HEK293T (cell line): Measurements from ENCODE around the gene ADD1.

Experiments
- CTCF ChIA-PET: fragments of 350-600 bp; formaldehyde crosslinking; extraction: SDS; loops from one replicate; lab custom pipeline; 2021; ENCODE audit warnings: antibody characterized with exemption, inconsistent platforms; lab: Yijun Ruan, JAX
- POLR2A ChIA-PET: fragments of 350-600 bp; formaldehyde crosslinking; extraction: SDS; loops from one replicate; lab custom pipeline; 2020; ENCODE audit warnings: antibody characterized with exemption, inconsistent platforms; lab: Yijun Ruan, JAX
- DNase-seq: peaks from one replicate; pipeline ENCODE4 v3.0.0; 2012; ENCODE audit warnings: mixed read lengths; ENCODE audit errors: extremely low spot score
- ARNT ChIP-seq: fragments of 450-650 bp; IDR thresholded peaks from 2 replicates; pipeline ENCODE4 v1.6.1; 2017; ENCODE audit warnings: mild to moderate bottlenecking
- BHLHE40 ChIP-seq: fragments of 450-650 bp; IDR thresholded peaks from 2 replicates; pipeline ENCODE4 v1.6.1; 2016; ENCODE audit warnings: mild to moderate bottlenecking, moderate library complexity, borderline replicate concordance
- CTBP1 ChIP-seq: fragments of 450-650 bp; IDR thresholded peaks from 2 replicates; pipeline ENCODE4 v1.6.1; 2016; ENCODE audit warnings: borderline replicate concordance
- ELF4 ChIP-seq: fragments of 450-650 bp; IDR thresholded peaks from 2 replicates; pipeline ENCODE4 v1.6.1; 2017; ENCODE audit warnings: antibody characterized with exemption
- FOXA1 ChIP-seq: fragments of 450-650 bp; IDR thresholded peaks from 2 replicates; pipeline ENCODE4 v1.6.1; 2016; ENCODE audit warnings: mild to moderate bottlenecking
- FOXK2 ChIP-seq: fragments of 450-650 bp; IDR thresholded peaks from 2 replicates; pipeline ENCODE4 v1.6.1; 2016; ENCODE audit warnings: mild to moderate bottlenecking
- FOXM1 ChIP-seq: fragments of 450-650 bp; IDR thresholded peaks from 2 replicates; pipeline ENCODE4 v1.6.1; 2017; ENCODE audit warnings: mild to moderate bottlenecking, borderline replicate concordance
- HDGF ChIP-seq: fragments of 450-650 bp; IDR thresholded peaks from 2 replicates; pipeline ENCODE4 v1.6.1; 2017; ENCODE audit warnings: antibody characterized with exemption, borderline replicate concordance
- L3MBTL2 ChIP-seq: fragments of 450-650 bp; conservative IDR thresholded peaks from 2 replicates; pipeline ENCODE4 v1.6.1; 2016; ENCODE audit warnings: mild to moderate bottlenecking
- LEF1 ChIP-seq: fragments of 450-650 bp; IDR thresholded peaks from 2 replicates; pipeline ENCODE4 v1.6.1; 2017; ENCODE audit warnings: mild to moderate bottlenecking, borderline replicate concordance
- NFRKB ChIP-seq: fragments of 450-650 bp; IDR thresholded peaks from 2 replicates; pipeline ENCODE4 v1.6.1; 2016; ENCODE audit warnings: mild to moderate bottlenecking, moderate library complexity
- PKNOX1 ChIP-seq: fragments of 450-650 bp; IDR thresholded peaks from 2 replicates; pipeline ENCODE4 v1.6.1; 2016
- SP1 ChIP-seq: fragments of 450-650 bp; IDR thresholded peaks from 2 replicates; pipeline ENCODE4 v1.6.1; 2017
- SUZ12 ChIP-seq: fragments of 450-650 bp; IDR thresholded peaks from 2 replicates; pipeline ENCODE4 v1.6.1; 2016; ENCODE audit warnings: mild to moderate bottlenecking
- TARDBP ChIP-seq: fragments of 450-650 bp; IDR thresholded peaks from 2 replicates; pipeline ENCODE4 v1.6.1; 2016
- ZNF384 ChIP-seq: fragments of 450-650 bp; IDR thresholded peaks from 2 replicates; pipeline ENCODE4 v1.6.1; 2016

The ADD1 gene

GRCh38 chr4:2855584-2855983, 11.9 kb downstream of the ADD1 start:
- ChIA-PET CTCF (no interaction called here), POLR2A (no interaction called here)
- DNase-seq, result no peak
- peak; percentile 69 for TF ChIP-seq ZNF384
- no peak for TF ChIP-seq TARDBP

- CTCF ChIA-PET, result no interaction called here
- TF ChIP-seq NFRKB (no peak), L3MBTL2 (no peak)
- DNase-seq, result no peak
- POLR2A ChIA-PET, result no interaction called here
Measured at GRCh38 chr4:2856266-2856665, 12.6 kb downstream of the ADD1 start.

- CTCF ChIA-PET, result no interaction called here
Measured at GRCh38 chr4:2857349-2857927, 13.8 kb downstream of the ADD1 start.

GRCh38 chr4:2858451-2859217, 15.0 kb downstream of the ADD1 start:
- ChIA-PET POLR2A (no interaction called here), CTCF (no interaction called here)
- no peak for TF ChIP-seq FOXA1
- no peak for TF ChIP-seq PKNOX1
- TF ChIP-seq HDGF, result no peak
- no peak for TF ChIP-seq ZNF384
- TF ChIP-seq L3MBTL2, result no peak
- TF ChIP-seq TARDBP, result no peak
- TF ChIP-seq LEF1, result no peak
- no peak for TF ChIP-seq ARNT
- TF ChIP-seq CTBP1, result no peak
- no peak for TF ChIP-seq ELF4
- DNase-seq, result no peak

More at GRCh38 chr4:2857349-2857927, 13.8 kb downstream of the ADD1 start:
- TF ChIP-seq FOXM1 (no peak), ELF4 (no peak), L3MBTL2 (no peak), NFRKB (no peak), SUZ12 (no peak), LEF1 (no peak), BHLHE40 (no peak), CTBP1 (no peak), FOXA1 (no peak), PKNOX1 (no peak), TARDBP (no peak), ZNF384 (no peak), ARNT (no peak), SP1 (no peak), HDGF (no peak), FOXK2 (no peak)
- DNase-seq, result no peak
- POLR2A ChIA-PET, result interaction anchor here (1.0 kb wide), 1 partner anchor 9 kb away, joined by 4 read pairs; no protein-coding TSS in a partner anchor

- DNase-seq, result no peak
- TF ChIP-seq CTBP1 (no peak), PKNOX1 (no peak), ELF4 (no peak), LEF1 (no peak), BHLHE40 (no peak), ZNF384 (no peak), SUZ12 (no peak), SP1 (no peak), NFRKB (no peak), FOXM1 (no peak), TARDBP (no peak)
- ChIA-PET POLR2A (no interaction called here), CTCF (no interaction called here)
Measured at GRCh38 chr4:2859514-2859913, 15.9 kb downstream of the ADD1 start.

GRCh38 chr4:2860391-2861348, 17.0 kb downstream of the ADD1 start:
- POLR2A ChIA-PET, result interaction anchor here (1.3 to 1.7 kb wide), 3 partner anchors 10 to 393 kb away, joined by 3 to 6 read pairs (median 3); no protein-coding TSS in a partner anchor
- DNase-seq, result no peak
- CTCF ChIA-PET, result interaction anchor here (1.4 kb wide), 1 partner anchor 9 kb away, joined by 7 read pairs; no protein-coding TSS in a partner anchor
- TF ChIP-seq ARNT (no peak), CTBP1 (no peak), NFRKB (no peak), PKNOX1 (peak; percentile 72), LEF1 (no peak)
